ENCODE data around the gene FRMD4A.

The FRMD4A gene

GRCh38 chr10:13998163-13998835 is 332.4 kb downstream of the FRMD4A start:
- no peak overlapping the region for H3K4me3 ChIP-seq (ENCODE audit: low read length)
- TF ChIP-seq, protein P1, sequence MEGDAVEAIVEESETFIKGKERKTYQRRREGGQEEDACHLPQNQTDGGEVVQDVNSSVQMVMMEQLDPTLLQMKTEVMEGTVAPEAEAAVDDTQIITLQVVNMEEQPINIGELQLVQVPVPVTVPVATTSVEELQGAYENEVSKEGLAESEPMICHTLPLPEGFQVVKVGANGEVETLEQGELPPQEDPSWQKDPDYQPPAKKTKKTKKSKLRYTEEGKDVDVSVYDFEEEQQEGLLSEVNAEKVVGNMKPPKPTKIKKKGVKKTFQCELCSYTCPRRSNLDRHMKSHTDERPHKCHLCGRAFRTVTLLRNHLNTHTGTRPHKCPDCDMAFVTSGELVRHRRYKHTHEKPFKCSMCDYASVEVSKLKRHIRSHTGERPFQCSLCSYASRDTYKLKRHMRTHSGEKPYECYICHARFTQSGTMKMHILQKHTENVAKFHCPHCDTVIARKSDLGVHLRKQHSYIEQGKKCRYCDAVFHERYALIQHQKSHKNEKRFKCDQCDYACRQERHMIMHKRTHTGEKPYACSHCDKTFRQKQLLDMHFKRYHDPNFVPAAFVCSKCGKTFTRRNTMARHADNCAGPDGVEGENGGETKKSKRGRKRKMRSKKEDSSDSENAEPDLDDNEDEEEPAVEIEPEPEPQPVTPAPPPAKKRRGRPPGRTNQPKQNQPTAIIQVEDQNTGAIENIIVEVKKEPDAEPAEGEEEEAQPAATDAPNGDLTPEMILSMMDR (IDR thresholded peaks at IDR 0.05; ENCODE audit: insufficient read depth, low read depth, low read length, missing control alignments), result no peak
- no peak for DNase-seq (ENCODE audit: low read depth)

- TF ChIP-seq, protein P1 (IDR thresholded peaks at IDR 0.05; ENCODE audit: insufficient read depth, low read depth, low read length, missing control alignments), result no peak
- H3K4me3 ChIP-seq (ENCODE audit: low read length), result no peak overlapping the region
- no peak for DNase-seq (ENCODE audit: low read depth)
Measured at GRCh38 chr10:13997650-13998049, 333.1 kb downstream of the FRMD4A start.

- no peak overlapping the region for H3K4me3 ChIP-seq (ENCODE audit: low read length)
- DNase-seq (ENCODE audit: low read depth), result no peak
- TF ChIP-seq, protein P1 (IDR thresholded peaks at IDR 0.05; ENCODE audit: insufficient read depth, low read depth, low read length, missing control alignments), result no peak
Measured at GRCh38 chr10:13994932-13995331, 335.8 kb downstream of the FRMD4A start.

DNA sequence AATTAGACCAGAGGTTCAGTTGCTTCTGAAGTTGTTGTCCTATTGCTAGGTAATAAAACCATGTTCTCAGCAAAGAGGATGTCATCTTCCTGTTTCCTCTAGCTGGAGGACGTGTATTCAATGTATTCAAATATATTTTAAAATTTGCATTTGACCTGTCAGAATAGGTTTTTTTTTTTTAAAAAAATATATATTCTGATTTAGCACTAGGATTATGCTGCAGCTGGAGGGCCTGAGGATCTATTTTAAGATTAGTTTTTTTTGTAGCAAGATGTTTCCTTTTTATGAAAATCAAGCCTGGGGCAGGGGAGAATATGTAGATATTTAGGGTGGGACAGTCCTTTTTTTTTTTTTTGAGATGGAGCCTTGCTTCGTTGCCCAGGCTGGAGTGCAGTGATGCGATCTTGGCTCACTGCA is 337.0 kb downstream of the FRMD4A start:
- no peak overlapping the region for H3K4me3 ChIP-seq (ENCODE audit: low read length)
- DNase-seq (ENCODE audit: low read depth), result no peak
- TF ChIP-seq, protein P1 (IDR thresholded peaks at IDR 0.05; ENCODE audit: insufficient read depth, low read depth, low read length, missing control alignments), result no peak

- no peak overlapping the region for H3K4me3 ChIP-seq (ENCODE audit: low read length)
- TF ChIP-seq, protein P1 (IDR thresholded peaks at IDR 0.05; ENCODE audit: insufficient read depth, low read depth, low read length, missing control alignments), result no peak
- no peak for DNase-seq (ENCODE audit: low read depth)
Measured at GRCh38 chr10:13993169-13993568, 337.6 kb downstream of the FRMD4A start.

- no peak for DNase-seq (ENCODE audit: low read depth)
- TF ChIP-seq, protein P1 (IDR thresholded peaks at IDR 0.05; ENCODE audit: insufficient read depth, low read depth, low read length, missing control alignments), result no peak
- H3K4me3 ChIP-seq (ENCODE audit: low read length), result no peak overlapping the region
Measured at GRCh38 chr10:13991353-13991752, 339.4 kb downstream of the FRMD4A start.

DNA sequence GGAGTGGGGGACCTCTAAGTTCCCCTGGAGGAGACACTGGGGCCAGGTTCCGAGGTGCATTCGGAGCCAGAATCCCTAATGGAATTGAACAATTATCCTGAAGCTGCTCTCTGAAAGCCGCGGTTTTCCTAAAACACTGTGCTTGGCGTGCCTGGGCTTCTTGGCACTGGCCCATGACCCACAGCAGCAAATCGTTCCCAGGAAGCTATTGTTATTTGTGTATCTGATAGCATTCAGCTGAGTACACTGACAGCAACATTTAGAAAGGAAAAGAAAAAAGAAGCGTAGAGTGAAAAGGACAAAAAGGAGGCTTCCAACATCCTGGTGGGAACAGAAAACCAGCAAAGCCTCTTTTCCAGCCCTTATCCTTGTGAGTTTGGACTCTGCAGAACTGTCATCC is 339.8 kb downstream of the FRMD4A start:
- DNase-seq (ENCODE audit: low read depth), result no peak
- TF ChIP-seq, protein P1 (IDR thresholded peaks at IDR 0.05; ENCODE audit: insufficient read depth, low read depth, low read length, missing control alignments), result no peak
- H3K4me3 ChIP-seq (ENCODE audit: low read length), result no peak overlapping the region

Data from epithelial cell of esophagus (primary cell).